Measurements from ENCODE around the gene SLC25A12. TPM values are rescaled to one million over a fixed set of nuclear protein-coding genes. Genes with fewer than 3 reads are reported as not detected.
"Not testable (repeated sequence)": the region's sequence is repeated elsewhere in the genome, so short reads cannot be mapped to it uniquely, and the experiment has no call there.

Gene SLC25A12
- total RNA-seq, 4 donors from 2014 or later, result 37.3 to 61.4 (median 46.3) TPM

DNA sequence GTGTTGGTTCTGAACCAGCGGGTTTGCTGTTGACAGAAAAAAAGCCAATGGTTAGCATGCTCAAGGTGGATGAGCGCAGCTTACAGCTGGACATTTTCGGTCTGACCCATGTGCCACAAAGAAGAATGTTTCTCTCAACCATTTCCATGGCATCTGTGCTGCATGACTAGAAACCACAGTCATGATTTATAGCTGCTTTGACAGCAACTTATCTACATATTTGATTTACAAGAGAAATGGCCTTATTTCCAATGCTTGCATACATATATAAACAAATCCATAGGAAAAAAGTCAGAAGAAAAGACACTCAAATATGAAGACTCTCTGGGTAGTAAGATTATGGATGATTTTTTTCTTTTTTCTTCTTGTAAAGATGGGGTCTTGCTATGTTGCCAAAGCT, 108.6 kb downstream of the SLC25A12 start:
- Histone ChIP-seq H3K4me1 (no peaks in the 10 kb centered on the region), H3K9me3 (no peaks in the 10 kb centered on the region), H3K27ac (no peak overlapping the region), H3K27me3 (no peaks in the 10 kb centered on the region), H3K4me3 (replicated peaks in 1 of 3) (no peak overlapping the region), H3K36me3 (peaks cover 30 to 37% of the 10 kb centered on the region in 2 donors)
- no peak for DNase-seq
- intact Hi-C loops (cut with DNase I), result no loop called here
- WGBS, 2 donors, result 74 to 79% methylated on average over 3 of the region's 3 CpGs
- TF ChIP-seq, protein P1, sequence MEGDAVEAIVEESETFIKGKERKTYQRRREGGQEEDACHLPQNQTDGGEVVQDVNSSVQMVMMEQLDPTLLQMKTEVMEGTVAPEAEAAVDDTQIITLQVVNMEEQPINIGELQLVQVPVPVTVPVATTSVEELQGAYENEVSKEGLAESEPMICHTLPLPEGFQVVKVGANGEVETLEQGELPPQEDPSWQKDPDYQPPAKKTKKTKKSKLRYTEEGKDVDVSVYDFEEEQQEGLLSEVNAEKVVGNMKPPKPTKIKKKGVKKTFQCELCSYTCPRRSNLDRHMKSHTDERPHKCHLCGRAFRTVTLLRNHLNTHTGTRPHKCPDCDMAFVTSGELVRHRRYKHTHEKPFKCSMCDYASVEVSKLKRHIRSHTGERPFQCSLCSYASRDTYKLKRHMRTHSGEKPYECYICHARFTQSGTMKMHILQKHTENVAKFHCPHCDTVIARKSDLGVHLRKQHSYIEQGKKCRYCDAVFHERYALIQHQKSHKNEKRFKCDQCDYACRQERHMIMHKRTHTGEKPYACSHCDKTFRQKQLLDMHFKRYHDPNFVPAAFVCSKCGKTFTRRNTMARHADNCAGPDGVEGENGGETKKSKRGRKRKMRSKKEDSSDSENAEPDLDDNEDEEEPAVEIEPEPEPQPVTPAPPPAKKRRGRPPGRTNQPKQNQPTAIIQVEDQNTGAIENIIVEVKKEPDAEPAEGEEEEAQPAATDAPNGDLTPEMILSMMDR (IDR thresholded peaks at IDR 0.05), result no peak
- no peak for TF ChIP-seq POLR2A (IDR thresholded peaks at IDR 0.05)

GRCh38 chr2:171778515-171778914, 115.5 kb downstream of the SLC25A12 start:
- TF ChIP-seq, protein P1 (IDR thresholded peaks at IDR 0.05), result no peak
- TF ChIP-seq POLR2A (IDR thresholded peaks at IDR 0.05), result no peak
- DNase-seq, result no peak
- no peaks in the 10 kb centered on the region for H3K4me1 ChIP-seq
- intact Hi-C loops (cut with DNase I), result no loop called here
- peaks cover 0 to 2% of the 10 kb centered on the region in 2 donors for H3K36me3 ChIP-seq
- no peaks in the 10 kb centered on the region for H3K27me3 ChIP-seq
- H3K27ac ChIP-seq, result no peak overlapping the region
- H3K9me3 ChIP-seq, result no peaks in the 10 kb centered on the region
- 96% methylated on average over 3 of the region's 3 CpGs for WGBS, 2 donors
- no peak overlapping the region for H3K4me3 ChIP-seq (replicated peaks in 1 of 3)

DNA sequence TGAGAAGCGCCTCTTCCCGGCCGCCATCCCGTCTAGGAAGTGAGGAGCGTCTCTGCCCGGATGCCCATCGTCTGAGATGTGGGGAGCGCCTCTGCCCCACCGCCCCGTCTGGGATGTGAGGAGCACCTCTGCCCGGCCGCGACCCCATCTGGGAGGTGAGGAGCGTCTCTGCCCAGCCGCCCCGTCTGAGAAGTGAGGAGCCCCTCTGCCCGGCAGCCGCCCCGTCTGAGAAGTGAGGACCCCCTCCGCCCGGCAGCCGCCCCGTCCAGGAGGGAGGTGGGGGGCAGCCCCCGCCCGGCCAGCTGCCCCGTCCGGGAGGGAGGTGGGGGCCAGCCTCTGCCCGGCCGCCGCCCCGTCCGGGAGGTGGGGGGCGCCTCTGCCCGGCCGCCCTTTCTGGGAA, 119.5 kb downstream of the SLC25A12 start:
- H3K4me1 ChIP-seq; H3K9me3 ChIP-seq; intact Hi-C loops (cut with DNase I); H3K4me3 ChIP-seq (replicated peaks in 1 of 3); H3K27ac ChIP-seq; H3K36me3 ChIP-seq; H3K27me3 ChIP-seq; DNase-seq: not testable (repeated sequence)
- WGBS, 2 donors, result 100% methylated on average over 1 to 3 of the region's 35 CpGs

GRCh38 chr2:171772373-171772772, 121.7 kb downstream of the SLC25A12 start:
- no peaks in the 10 kb centered on the region for H3K36me3 ChIP-seq
- H3K4me1 ChIP-seq, result no peaks in the 10 kb centered on the region
- no peak overlapping the region for H3K27ac ChIP-seq
- H3K4me3 ChIP-seq (replicated peaks in 1 of 3), result no peak overlapping the region
- no peaks in the 10 kb centered on the region for H3K9me3 ChIP-seq
- intact Hi-C loops (cut with DNase I), result no loop called here
- H3K27me3 ChIP-seq, result no peaks in the 10 kb centered on the region
- DNase-seq, result no peak
- TF ChIP-seq, protein P1 (IDR thresholded peaks at IDR 0.05), result no peak
- TF ChIP-seq POLR2A (IDR thresholded peaks at IDR 0.05), result no peak
- WGBS, 2 donors, result 94 to 95% methylated on average over 5 of the region's 5 CpGs

DNA sequence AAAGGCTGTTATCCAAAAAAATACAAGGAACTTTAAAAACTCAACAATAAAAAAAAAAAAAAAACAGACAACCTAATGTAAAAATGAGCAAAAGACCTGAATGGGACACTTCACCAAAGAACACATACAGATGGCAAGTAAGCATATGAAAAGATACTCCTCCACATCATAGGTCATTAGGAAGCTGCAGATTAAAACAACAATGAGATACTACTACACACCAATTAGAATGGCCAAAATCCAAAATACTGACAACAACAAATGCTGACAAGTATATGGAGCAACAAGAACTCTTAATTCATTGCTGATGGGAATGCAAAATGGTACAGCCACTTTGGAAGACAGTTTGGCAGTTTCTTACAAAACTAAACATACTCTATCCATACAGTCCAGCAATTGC, 122.6 kb downstream of the SLC25A12 start:
- Histone ChIP-seq H3K36me3 (no peaks in the 10 kb centered on the region), H3K9me3 (no peaks in the 10 kb centered on the region), H3K4me1 (no peaks in the 10 kb centered on the region), H3K27me3 (no peaks in the 10 kb centered on the region), H3K27ac (no peak overlapping the region), H3K4me3 (replicated peaks in 1 of 3) (no peak overlapping the region)
- no peak for TF ChIP-seq POLR2A (IDR thresholded peaks at IDR 0.05)
- TF ChIP-seq, protein P1 (IDR thresholded peaks at IDR 0.05), result no peak
- intact Hi-C loops (cut with DNase I), result no loop called here
- no peak for DNase-seq

DNA sequence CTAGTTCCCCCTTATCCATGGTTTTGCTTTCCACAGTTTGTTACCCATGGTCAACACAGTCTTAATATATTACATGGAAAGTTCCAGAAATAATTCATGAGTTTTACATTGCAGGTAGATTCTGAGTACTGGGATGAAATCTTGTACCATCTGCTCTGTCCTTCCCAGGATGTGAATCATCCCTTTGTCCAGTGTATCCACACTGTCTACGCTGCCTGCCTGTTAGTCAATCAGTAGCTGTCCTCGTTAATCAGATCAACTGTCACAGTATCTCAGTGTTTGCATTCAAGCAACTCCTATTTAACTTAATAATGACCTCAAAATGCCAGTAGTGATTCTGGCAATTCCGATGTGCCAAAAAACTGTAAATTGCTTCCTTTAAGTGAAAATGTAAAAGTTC, 130.4 kb downstream of the SLC25A12 start:
- peaks cover 3 to 4% of the 10 kb centered on the region in 2 donors for H3K36me3 ChIP-seq
- no peaks in the 10 kb centered on the region for H3K9me3 ChIP-seq
- no peaks in the 10 kb centered on the region for H3K4me1 ChIP-seq
- intact Hi-C loops (cut with DNase I), result no loop called here
- TF ChIP-seq, protein P1 (IDR thresholded peaks at IDR 0.05), result no peak
- TF ChIP-seq POLR2A (IDR thresholded peaks at IDR 0.05), result no peak
- DNase-seq, result no peak
- H3K4me3 ChIP-seq (replicated peaks in 1 of 3), result no peak overlapping the region
- 96 to 97% methylated on average over 3 of the region's 3 CpGs for WGBS, 2 donors
- H3K27me3 ChIP-seq, result no peaks in the 10 kb centered on the region
- no peak overlapping the region for H3K27ac ChIP-seq
